Liver (tissue), 9 donors: Measurements from ENCODE around the gene CDH13. TPM values are rescaled to one million over a fixed set of nuclear protein-coding genes. Genes with fewer than 3 reads are reported as not detected.

Source experiments
- DNase-seq: peaks from one replicate; pipeline ENCODE4 v3.0.0-alpha.2; 2017; ENCODE audit warnings: low spot score
- H3K27ac ChIP-seq, 2 donors: one replicate each; pipeline ENCODE4 v1.7.0; 2013; ENCODE audit warnings: inconsistent platforms in 2 of 2, low read length in 2 of 2, control low read depth in 1 of 2, low read depth in 1 of 2, mild to moderate bottlenecking in 1 of 2
- H3K27me3 ChIP-seq, 4 donors: one replicate each; pipeline versions ENCODE4 v1.6.1 to v1.7.0; 2013; ENCODE audit warnings: low read length in 3 of 4, inconsistent platforms in 1 of 4, mild to moderate bottlenecking in 1 of 4, moderate library complexity in 1 of 4; ENCODE audit not compliant: control insufficient read depth in 4 of 4, insufficient read depth in 4 of 4
- H3K36me3 ChIP-seq, 4 donors: one replicate each; pipeline versions ENCODE4 v1.6.1 to v1.7.0; 2013; ENCODE audit warnings: low read length in 3 of 4, mild to moderate bottlenecking in 3 of 4, low read depth in 1 of 4, moderate library complexity in 1 of 4; ENCODE audit not compliant: control insufficient read depth in 4 of 4, insufficient read depth in 3 of 4
- H3K4me1 ChIP-seq, 4 donors: one replicate each; pipeline versions ENCODE4 v1.6.1 to v1.7.0; 2013; ENCODE audit warnings: low read length in 3 of 4, mild to moderate bottlenecking in 3 of 4, moderate library complexity in 1 of 4; ENCODE audit not compliant: control insufficient read depth in 4 of 4, insufficient read depth in 4 of 4
- H3K4me3 ChIP-seq, 3 donors: one replicate each; pipeline versions ENCODE4 v1.6.1 to v1.7.0; 2013; ENCODE audit warnings: low read length in 3 of 3, control low read depth in 1 of 3, low read depth in 1 of 3, mild to moderate bottlenecking in 1 of 3
- H3K9ac ChIP-seq, 2 donors: one replicate each; pipeline ENCODE4 v1.7.0; 2013; ENCODE audit warnings: low read length in 2 of 2, mild to moderate bottlenecking in 2 of 2, moderate library complexity in 2 of 2, control low read depth in 1 of 2, low read depth in 1 of 2
- H3K9me3 ChIP-seq, 4 donors: one replicate each; pipeline versions ENCODE4 v1.6.1 to v1.7.0; 2013; ENCODE audit warnings: low read length in 3 of 4; ENCODE audit not compliant: control insufficient read depth in 4 of 4
- EGR1 ChIP-seq, 2 donors: IDR thresholded peaks; 2 replicates each; pipeline ENCODE4 v1.6.1; 2016 to 2018; ENCODE audit warnings: antibody characterized with exemption in 2 of 2, low read depth in 2 of 2
- GABPA ChIP-seq, 2 donors: IDR thresholded peaks in 1 of 2; conservative IDR thresholded peaks in 1 of 2; 2 replicates each; pipeline ENCODE4 v1.6.1; 2016; ENCODE audit warnings: antibody characterized with exemption in 2 of 2, mild to moderate bottlenecking in 1 of 2, moderate library complexity in 1 of 2
- HNF4G ChIP-seq: IDR thresholded peaks from 2 replicates; pipeline ENCODE4 v1.6.1; 2016; ENCODE audit warnings: antibody characterized with exemption
- JUND ChIP-seq, 2 donors: IDR thresholded peaks; 2 replicates each; pipeline ENCODE4 v1.6.1; 2016; ENCODE audit warnings: antibody characterized with exemption in 2 of 2
- RAD21 ChIP-seq, 2 donors: IDR thresholded peaks; 2 replicates each; pipeline ENCODE4 v1.6.1; 2016; ENCODE audit warnings: antibody characterized with exemption in 2 of 2, mild to moderate bottlenecking in 2 of 2
- RXRA ChIP-seq, 2 donors: IDR thresholded peaks; 2 replicates each; pipeline ENCODE4 v1.6.1; 2017 to 2018; ENCODE audit warnings: antibody characterized with exemption in 2 of 2, mild to moderate bottlenecking in 1 of 2
- SP1 ChIP-seq: IDR thresholded peaks from 2 replicates; pipeline ENCODE4 v1.6.1; 2018; ENCODE audit warnings: antibody characterized with exemption, mild to moderate bottlenecking
- TAF1 ChIP-seq: conservative IDR thresholded peaks from 2 replicates; pipeline ENCODE4 v1.6.1; 2016; ENCODE audit warnings: antibody characterized with exemption, mild to moderate bottlenecking
- WGBS: extraction: QIAGEN DNeasy Blood & Tissue Kit; methylation state at CpG from one replicate; pipeline ENCODE4 v1.1.7; 2013; 5-methylcytosine and 5-hydroxymethylcytosine counted together
- polyA plus RNA-seq, 2 donors: library from polyadenylated mRNA; stranded (reverse) in 1 of 2; unstranded in 1 of 2; fragments of 200-250 nt in 1 of 2; fragments of >200 nt in 1 of 2; fragmentation: Nextera tagmentation in 1 of 2; extraction: Ambion mirVana in 1 of 2; gene quantifications; one replicate each; pipeline versions ENCODE4 v1.2.1 to v1.2.3, GENCODE V29; 2013 to 2015
- total RNA-seq, 2 donors: library from RNA; depleted of rRNA; stranded (reverse); fragments of >200 nt; gene quantifications; one replicate each; pipeline ENCODE4 v1.2.3, GENCODE V29; 2014
- TF ChIP-seq, protein P1 (sequence below): IDR thresholded peaks from 2 replicates; pipeline ENCODE4 v1.6.1; 2016; ENCODE audit warnings: antibody characterized with exemption, mild to moderate bottlenecking
- TF ChIP-seq, protein P2 (sequence below): IDR thresholded peaks from 2 replicates; pipeline ENCODE4 v1.6.1; 2016; ENCODE audit warnings: antibody characterized with exemption
- TF ChIP-seq, protein P3 (sequence below): IDR thresholded peaks from 2 replicates; pipeline ENCODE4 v1.6.1; 2016; ENCODE audit warnings: antibody characterized with exemption
- TF ChIP-seq, protein P4 (sequence below): fragments of 150-350 bp; IDR thresholded peaks from 2 replicates; pipeline ENCODE4 v1.5.1; 2017; ENCODE audit warnings: improper control_type of control experiment, low read depth, low read length; ENCODE audit not compliant: missing input control
- donor health status: healthy.
- donor health status: healthy.
- donor health status: healthy.
- donor health status: healthy.
- donor health status: healthy.

The CDH13 gene
- total and polyA plus RNA-seq, 4 donors: 0.21 to 1.5 (median 0.58) TPM

DNA sequence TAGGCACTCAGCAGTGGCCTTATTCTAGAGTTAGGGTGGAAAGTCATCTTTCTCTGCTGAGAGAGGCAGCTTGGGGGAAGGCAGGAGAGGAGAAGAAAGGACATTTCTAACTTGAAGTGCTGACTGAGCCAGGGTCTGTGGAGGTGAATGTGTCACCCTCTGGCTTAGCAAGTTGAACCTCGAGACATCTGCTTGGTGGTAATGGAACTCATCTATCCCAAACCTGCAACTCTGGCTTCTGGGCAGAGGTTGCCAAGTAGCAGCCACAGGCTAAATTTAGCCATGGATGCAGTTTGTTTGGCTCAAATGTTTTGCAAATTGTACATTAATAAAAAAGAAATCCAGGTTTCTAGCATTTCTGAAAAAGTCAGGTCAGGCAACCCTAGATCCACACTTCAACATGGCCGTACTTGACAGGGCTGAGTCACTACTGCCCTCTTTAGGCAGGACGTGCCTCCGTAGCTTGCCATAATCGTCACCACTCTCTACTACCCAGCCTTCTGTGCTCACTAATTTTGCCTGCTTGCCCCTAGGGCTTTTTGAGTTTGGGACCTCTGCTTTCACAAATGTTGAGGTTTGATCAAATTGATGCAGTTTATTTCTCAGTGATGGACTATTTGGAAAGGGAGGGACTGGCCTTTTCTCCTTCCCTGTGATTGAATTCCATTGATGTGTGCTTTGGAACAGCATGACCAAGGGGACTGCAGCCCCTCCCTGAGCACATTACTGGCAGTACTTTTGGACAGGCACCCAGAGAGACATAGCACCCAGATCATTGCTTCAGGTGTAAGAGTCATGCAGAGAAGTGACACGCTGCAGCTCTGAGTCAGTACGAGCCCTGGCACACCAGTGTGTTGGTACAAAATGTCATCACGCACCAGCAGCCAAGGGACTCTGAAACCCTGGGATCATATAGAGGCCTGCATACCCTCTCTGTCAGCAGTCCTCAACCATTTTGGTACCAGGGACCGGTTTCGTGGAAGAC is 5.2 kb downstream of the CDH13 start (continued):
- TF ChIP-seq TAF1: no peak
- TF ChIP-seq RAD21 (IDR thresholded peaks at IDR 0.05): no peak
- TF ChIP-seq GABPA (IDR thresholded peaks at IDR 0.05 in 1 of 2, conservative IDR thresholded peaks at IDR 0.05 in 1 of 2): no peak
- TF ChIP-seq JUND (IDR thresholded peaks at IDR 0.05): no peak

GRCh38 chr16:82633964-82634600 is 7.3 kb downstream of the CDH13 start:
- H3K4me1 ChIP-seq: no peaks in the 10 kb centered on the region
- WGBS: 83% methylated on average over 15 of the region's 15 CpGs
- H3K9me3 ChIP-seq: no peaks in the 10 kb centered on the region
- H3K4me3 ChIP-seq: no peak overlapping the region
- H3K9ac ChIP-seq: no peak overlapping the region
- no peaks in the 10 kb centered on the region for H3K36me3 ChIP-seq
- DNase-seq: no peak
- H3K27me3 ChIP-seq: peaks cover 0 to under 1% (median 0%) of the 10 kb centered on the region in 4 donors
- H3K27ac ChIP-seq: no peak overlapping the region
- TF ChIP-seq SP1 (no peak), EGR1 (IDR thresholded peaks at IDR 0.05; ENCODE audit: low read depth in 2 of 2) (no peak), RAD21 (IDR thresholded peaks at IDR 0.05) (no peak)
- TF ChIP-seq, protein P1, sequence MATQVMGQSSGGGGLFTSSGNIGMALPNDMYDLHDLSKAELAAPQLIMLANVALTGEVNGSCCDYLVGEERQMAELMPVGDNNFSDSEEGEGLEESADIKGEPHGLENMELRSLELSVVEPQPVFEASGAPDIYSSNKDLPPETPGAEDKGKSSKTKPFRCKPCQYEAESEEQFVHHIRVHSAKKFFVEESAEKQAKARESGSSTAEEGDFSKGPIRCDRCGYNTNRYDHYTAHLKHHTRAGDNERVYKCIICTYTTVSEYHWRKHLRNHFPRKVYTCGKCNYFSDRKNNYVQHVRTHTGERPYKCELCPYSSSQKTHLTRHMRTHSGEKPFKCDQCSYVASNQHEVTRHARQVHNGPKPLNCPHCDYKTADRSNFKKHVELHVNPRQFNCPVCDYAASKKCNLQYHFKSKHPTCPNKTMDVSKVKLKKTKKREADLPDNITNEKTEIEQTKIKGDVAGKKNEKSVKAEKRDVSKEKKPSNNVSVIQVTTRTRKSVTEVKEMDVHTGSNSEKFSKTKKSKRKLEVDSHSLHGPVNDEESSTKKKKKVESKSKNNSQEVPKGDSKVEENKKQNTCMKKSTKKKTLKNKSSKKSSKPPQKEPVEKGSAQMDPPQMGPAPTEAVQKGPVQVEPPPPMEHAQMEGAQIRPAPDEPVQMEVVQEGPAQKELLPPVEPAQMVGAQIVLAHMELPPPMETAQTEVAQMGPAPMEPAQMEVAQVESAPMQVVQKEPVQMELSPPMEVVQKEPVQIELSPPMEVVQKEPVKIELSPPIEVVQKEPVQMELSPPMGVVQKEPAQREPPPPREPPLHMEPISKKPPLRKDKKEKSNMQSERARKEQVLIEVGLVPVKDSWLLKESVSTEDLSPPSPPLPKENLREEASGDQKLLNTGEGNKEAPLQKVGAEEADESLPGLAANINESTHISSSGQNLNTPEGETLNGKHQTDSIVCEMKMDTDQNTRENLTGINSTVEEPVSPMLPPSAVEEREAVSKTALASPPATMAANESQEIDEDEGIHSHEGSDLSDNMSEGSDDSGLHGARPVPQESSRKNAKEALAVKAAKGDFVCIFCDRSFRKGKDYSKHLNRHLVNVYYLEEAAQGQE: no peak
- TF ChIP-seq, protein P2, sequence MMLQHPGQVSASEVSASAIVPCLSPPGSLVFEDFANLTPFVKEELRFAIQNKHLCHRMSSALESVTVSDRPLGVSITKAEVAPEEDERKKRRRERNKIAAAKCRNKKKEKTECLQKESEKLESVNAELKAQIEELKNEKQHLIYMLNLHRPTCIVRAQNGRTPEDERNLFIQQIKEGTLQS: no peak
- TF ChIP-seq, protein P3, sequence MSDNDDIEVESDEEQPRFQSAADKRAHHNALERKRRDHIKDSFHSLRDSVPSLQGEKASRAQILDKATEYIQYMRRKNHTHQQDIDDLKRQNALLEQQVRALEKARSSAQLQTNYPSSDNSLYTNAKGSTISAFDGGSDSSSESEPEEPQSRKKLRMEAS: no peak

DNA sequence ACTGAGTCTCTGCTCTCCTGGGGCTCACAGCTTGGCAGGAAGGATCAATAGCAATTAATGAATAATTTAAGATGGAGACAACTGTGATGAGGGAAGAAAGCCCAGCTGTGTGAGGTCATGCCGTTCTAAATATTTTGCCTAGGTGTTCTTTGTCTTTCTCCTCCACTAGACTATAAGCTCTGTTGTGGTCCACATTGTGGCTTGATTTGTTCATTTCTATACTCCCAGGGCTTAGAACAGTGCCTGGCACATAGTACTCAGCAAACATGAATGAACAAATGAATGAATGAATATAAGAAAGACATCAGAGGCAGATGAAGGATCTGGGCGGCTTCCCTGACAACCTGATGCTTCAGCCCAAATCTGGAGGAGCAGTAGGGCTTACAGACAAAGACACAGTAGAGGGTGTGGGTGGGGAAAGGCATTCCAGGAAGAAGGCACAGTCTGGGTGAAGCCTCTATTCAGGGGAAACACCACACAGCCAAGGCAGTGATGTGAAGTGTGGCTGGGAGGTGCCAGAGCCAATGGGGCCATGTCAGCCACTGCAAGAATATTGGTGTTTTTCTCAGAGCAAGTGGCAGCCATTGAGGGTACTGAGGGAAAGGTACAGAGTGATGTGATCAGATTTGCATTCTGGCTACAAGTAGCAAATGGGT is 8.3 kb downstream of the CDH13 start:
- 80% methylated on average over 2 of the region's 2 CpGs for WGBS

More for the DNA sequence above, 8.3 kb downstream of the CDH13 start:
- Histone ChIP-seq H3K9me3 (no peaks in the 10 kb centered on the region), H3K36me3 (no peaks in the 10 kb centered on the region), H3K9ac (no peak overlapping the region), H3K4me1 (peaks cover 0 to 3% (median under 1%) of the 10 kb centered on the region in 4 donors), H3K27me3 (no peaks in the 10 kb centered on the region), H3K4me3 (no peak overlapping the region), H3K27ac (no peak overlapping the region)
- TF ChIP-seq, protein P4, sequence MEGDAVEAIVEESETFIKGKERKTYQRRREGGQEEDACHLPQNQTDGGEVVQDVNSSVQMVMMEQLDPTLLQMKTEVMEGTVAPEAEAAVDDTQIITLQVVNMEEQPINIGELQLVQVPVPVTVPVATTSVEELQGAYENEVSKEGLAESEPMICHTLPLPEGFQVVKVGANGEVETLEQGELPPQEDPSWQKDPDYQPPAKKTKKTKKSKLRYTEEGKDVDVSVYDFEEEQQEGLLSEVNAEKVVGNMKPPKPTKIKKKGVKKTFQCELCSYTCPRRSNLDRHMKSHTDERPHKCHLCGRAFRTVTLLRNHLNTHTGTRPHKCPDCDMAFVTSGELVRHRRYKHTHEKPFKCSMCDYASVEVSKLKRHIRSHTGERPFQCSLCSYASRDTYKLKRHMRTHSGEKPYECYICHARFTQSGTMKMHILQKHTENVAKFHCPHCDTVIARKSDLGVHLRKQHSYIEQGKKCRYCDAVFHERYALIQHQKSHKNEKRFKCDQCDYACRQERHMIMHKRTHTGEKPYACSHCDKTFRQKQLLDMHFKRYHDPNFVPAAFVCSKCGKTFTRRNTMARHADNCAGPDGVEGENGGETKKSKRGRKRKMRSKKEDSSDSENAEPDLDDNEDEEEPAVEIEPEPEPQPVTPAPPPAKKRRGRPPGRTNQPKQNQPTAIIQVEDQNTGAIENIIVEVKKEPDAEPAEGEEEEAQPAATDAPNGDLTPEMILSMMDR: no peak
- TF ChIP-seq RXRA (IDR thresholded peaks at IDR 0.05): no peak
- TF ChIP-seq GABPA (IDR thresholded peaks at IDR 0.05 in 1 of 2, conservative IDR thresholded peaks at IDR 0.05 in 1 of 2): no peak
- TF ChIP-seq HNF4G: no peak
- no peak for DNase-seq
